GM23338 (cell line): ENCODE results near the gene ARL14. TPM values are rescaled to one million over a fixed set of nuclear protein-coding genes. Genes with fewer than 3 reads are reported as not detected.

ENCODE experiments used
- ATAC-seq: fragments of 200-7000 bp; cut with Tn5 transposase; 3 replicates; pipeline ENCODE4 v1.9.1; 2020
- DNase-seq: peaks from one replicate; pipeline ENCODE4 v3.0.0-alpha.2; 2015; ENCODE audit warnings: low spot score
- H2AFZ ChIP-seq: fragments of 200-600 bp; sonication (generic); 2 replicates; pipeline ENCODE4 v1.8.0; 2016; ENCODE audit warnings: antibody characterized with exemption, mild to moderate bottlenecking, moderate library complexity
- H3F3A ChIP-seq: fragments of 200-600 bp; sonication (generic); replicated peaks from 2 replicates; pipeline ENCODE4 v1.8.0; 2017; ENCODE audit warnings: antibody characterized with exemption, mixed run types, low read depth
- H3K27ac ChIP-seq: fragments of 200-600 bp; sonication (generic); 2 replicates; pipeline ENCODE4 v1.6.1; 2016; ENCODE audit warnings: low read depth
- H3K27me3 ChIP-seq: fragments of 200-600 bp; sonication (generic); 2 replicates; pipeline ENCODE4 v1.8.0; 2016; ENCODE audit warnings: mild to moderate bottlenecking, mixed run types, moderate library complexity; ENCODE audit not compliant: insufficient read depth
- H3K36me3 ChIP-seq: fragments of 200-600 bp; sonication (generic); 2 replicates; pipeline ENCODE4 v1.8.0; 2016; ENCODE audit warnings: mild to moderate bottlenecking; ENCODE audit not compliant: insufficient read depth
- H3K4me1 ChIP-seq: fragments of 200-600 bp; sonication (generic); 2 replicates; pipeline ENCODE4 v1.8.0; 2016; ENCODE audit warnings: mild to moderate bottlenecking, moderate library complexity; ENCODE audit not compliant: insufficient read depth
- H3K4me2 ChIP-seq: fragments of 200-600 bp; sonication (generic); 2 replicates; pipeline ENCODE4 v1.7.1; 2017; ENCODE audit warnings: mixed run types
- H3K4me3 ChIP-seq: fragments of 200-600 bp; sonication (generic); 2 replicates; pipeline ENCODE4 v1.6.1; 2016; ENCODE audit warnings: mixed run types
- H3K79me2 ChIP-seq: fragments of 200-600 bp; sonication (generic); replicated peaks from 2 replicates; pipeline ENCODE4 v1.8.0; 2017; ENCODE audit warnings: mild to moderate bottlenecking; ENCODE audit not compliant: insufficient read depth
- H3K9me2 ChIP-seq: fragments of 200-600 bp; sonication (generic); 2 replicates; pipeline ENCODE4 v1.8.0; 2017; ENCODE audit not compliant: insufficient read depth
- H4K20me1 ChIP-seq: fragments of 200-600 bp; sonication (generic); replicated peaks from 2 replicates; pipeline ENCODE4 v1.8.0; 2017; ENCODE audit warnings: mild to moderate bottlenecking; ENCODE audit not compliant: insufficient read depth
- H3K27ac Mint-ChIP-seq: 2 replicates; pipeline ENCODE4 v1.8.0; 2020; ENCODE audit warnings: inconsistent platforms, mild to moderate bottlenecking, moderate library complexity, mixed read lengths
- H3K27me3 Mint-ChIP-seq: 3 replicates; pipeline ENCODE4 v1.8.0; 2022; ENCODE audit warnings: low read depth, mild to moderate bottlenecking, moderate library complexity, mixed read lengths, inconsistent platforms; ENCODE audit not compliant: insufficient read depth, poor library complexity
- H3K36me3 Mint-ChIP-seq: 3 replicates; pipeline ENCODE4 v1.8.0; 2021; ENCODE audit warnings: low read depth, mild to moderate bottlenecking, inconsistent platforms, moderate library complexity, mixed read lengths
- H3K4me1 Mint-ChIP-seq: 3 replicates; pipeline ENCODE4 v1.8.0; 2020; ENCODE audit warnings: mild to moderate bottlenecking, inconsistent platforms, mixed read lengths
- H3K4me3 Mint-ChIP-seq: 3 replicates; pipeline ENCODE4 v1.8.0; 2021; ENCODE audit warnings: moderate library complexity, mild to moderate bottlenecking, inconsistent platforms, mixed read lengths
- H3K9me3 Mint-ChIP-seq: 3 replicates; pipeline ENCODE4 v1.8.0; 2020; ENCODE audit warnings: moderate library complexity, mild to moderate bottlenecking, inconsistent platforms, mixed read lengths
- CREB1 ChIP-seq: fragments of 250-450 bp; sonication (Bioruptor Pico); IDR thresholded peaks from 2 replicates; pipeline ENCODE4 v1.5.0; 2020; ENCODE audit warnings: low read depth, mild to moderate bottlenecking, moderate library complexity
- EZH2 ChIP-seq: fragments of 200-600 bp; sonication (generic); IDR thresholded peaks from one replicate; pipeline ENCODE4 v1.8.0; 2017; ENCODE audit warnings: antibody characterized with exemption, mild to moderate bottlenecking, low read depth; ENCODE audit not compliant: unreplicated experiment
- EZH2phosphoT487 ChIP-seq: fragments of 200-600 bp; sonication (generic); IDR thresholded peaks from one replicate; pipeline ENCODE4 v1.8.1; 2018; ENCODE audit warnings: antibody characterized with exemption; ENCODE audit not compliant: unreplicated experiment
- JUNB ChIP-seq: IDR thresholded peaks from one replicate; pipeline ENCODE4 v1.6.1; 2016; ENCODE audit warnings: antibody characterized with exemption; ENCODE audit not compliant: unreplicated experiment
- NANOG ChIP-seq: IDR thresholded peaks from 2 replicates; pipeline ENCODE4 v1.6.1; 2016; ENCODE audit warnings: antibody characterized with exemption, borderline replicate concordance
- POLR2AphosphoS5 ChIP-seq: IDR thresholded peaks from 2 replicates; pipeline ENCODE4 v1.6.1; 2016; ENCODE audit warnings: antibody characterized with exemption, low read depth
- STAT1 ChIP-seq: IDR thresholded peaks from one replicate; pipeline ENCODE4 v1.6.1; 2016; ENCODE audit warnings: antibody characterized with exemption; ENCODE audit not compliant: unreplicated experiment
- ZNF331 ChIP-seq: fragments of 250-450 bp; sonication (Bioruptor Pico); IDR thresholded peaks from 2 replicates; pipeline ENCODE4 v1.5.0; 2020; ENCODE audit warnings: low read depth, mild to moderate bottlenecking, moderate library complexity
- polyA plus RNA-seq: library from polyadenylated mRNA; unstranded; fragments of >200 nt; fragmentation: Nextera tagmentation; extraction: Ambion mirVana; gene quantifications from 2 replicates; pipeline ENCODE4 v1.2.1, GENCODE V29; 2016
- total RNA-seq: library from RNA; depleted of rRNA; stranded (reverse); fragments of >200 nt; shearing (Covaris generic); gene quantifications from 2 replicates; pipeline ENCODE4 v1.2.3, GENCODE V29; 2014
- TF ChIP-seq, protein P1 (sequence below): IDR thresholded peaks from one replicate; pipeline ENCODE4 v1.6.1; 2018; ENCODE audit warnings: antibody characterized with exemption; ENCODE audit not compliant: unreplicated experiment

Gene ARL14
- total and polyA plus RNA-seq, 2 experiments from 2014 or later, result not detected

DNA sequence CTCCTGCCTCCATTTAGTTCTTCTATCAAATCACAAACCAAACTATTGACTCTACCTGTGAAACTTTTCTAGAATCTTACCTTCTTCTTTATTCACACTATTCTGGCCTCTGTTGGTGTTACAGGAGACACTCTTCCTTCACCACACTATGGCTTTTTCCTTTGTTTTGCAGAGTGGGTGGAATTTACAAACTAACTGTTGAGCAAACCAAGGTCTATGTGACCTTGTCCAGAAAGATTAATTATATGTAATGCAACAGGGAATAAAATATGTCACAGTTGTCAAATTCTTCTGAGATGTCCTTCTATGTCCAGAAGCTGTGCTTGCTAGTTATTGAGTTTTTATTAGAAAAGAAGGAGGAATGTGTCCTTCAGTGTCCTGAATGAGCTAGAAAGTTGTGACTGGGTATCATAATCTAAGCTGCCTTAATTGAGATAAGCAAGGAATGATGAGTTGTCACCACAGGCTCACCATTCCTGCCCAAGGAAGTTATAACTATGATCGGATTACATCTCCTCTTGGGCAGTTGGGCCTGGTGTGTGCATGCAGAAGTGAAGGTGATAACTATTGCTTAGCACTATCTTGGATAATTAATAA is 21.7 kb downstream of the ARL14 start:
- no peak overlapping the region for H3K4me3 Mint-ChIP-seq
- H3K4me1 ChIP-seq, result no peaks in the 10 kb centered on the region
- H3F3A ChIP-seq, result no peaks in the 10 kb centered on the region
- TF ChIP-seq NANOG (no peak), POLR2AphosphoS5 (no peak), ZNF331 (no peak), STAT1 (no peak), EZH2 (no peak)
- no peak overlapping the region for H3K27ac Mint-ChIP-seq
- H3K27me3 ChIP-seq, result no peaks in the 10 kb centered on the region
- no peaks in the 10 kb centered on the region for H3K79me2 ChIP-seq
- no peak overlapping the region for H3K4me3 ChIP-seq
- ATAC-seq, result no peak
- no peaks in the 10 kb centered on the region for H3K9me3 Mint-ChIP-seq
- no peaks in the 10 kb centered on the region for H3K27me3 Mint-ChIP-seq
- H3K4me1 Mint-ChIP-seq, result peaks cover 4% of the 10 kb centered on the region; the same call in 2 of the 3 replicates
- DNase-seq, result no peak
- H3K27ac ChIP-seq, result no peak overlapping the region
- H4K20me1 ChIP-seq, result no peaks in the 10 kb centered on the region
- no peak overlapping the region for H3K4me2 ChIP-seq
- no peaks in the 10 kb centered on the region for H3K9me2 ChIP-seq
- H3K36me3 Mint-ChIP-seq, result no peaks in the 10 kb centered on the region
- H3K36me3 ChIP-seq, result no peaks in the 10 kb centered on the region
- H2AFZ ChIP-seq, result no peak overlapping the region

DNA sequence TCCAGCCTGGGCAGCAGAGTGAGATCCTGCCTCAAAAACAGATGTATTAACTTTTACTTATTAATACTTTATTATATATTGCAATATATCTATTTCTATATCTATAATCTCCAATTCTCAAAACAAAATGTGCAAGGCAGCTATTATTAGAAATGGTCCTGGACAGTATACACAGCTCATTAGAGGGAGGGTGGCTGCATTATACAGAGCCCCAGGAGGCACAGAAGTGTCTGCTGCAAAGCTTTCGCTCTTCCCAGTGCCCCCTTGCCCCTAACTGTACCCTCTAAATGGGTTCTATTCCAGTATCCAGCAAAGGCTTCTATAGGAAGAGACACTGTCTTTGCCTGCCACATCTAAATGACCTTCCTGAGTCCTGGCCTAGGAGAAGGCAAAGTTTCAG is 24.5 kb downstream of the ARL14 start:
- no peaks in the 10 kb centered on the region for H3K4me1 ChIP-seq
- H3K79me2 ChIP-seq, result no peaks in the 10 kb centered on the region
- H3K27ac ChIP-seq, result no peak overlapping the region
- no peaks in the 10 kb centered on the region for H3K9me2 ChIP-seq
- peaks cover 2% of the 10 kb centered on the region for H3K27me3 Mint-ChIP-seq
- H4K20me1 ChIP-seq, result no peaks in the 10 kb centered on the region
- no peak overlapping the region for H3K4me3 ChIP-seq
- no peaks in the 10 kb centered on the region for H3K27me3 ChIP-seq
- H3K27ac Mint-ChIP-seq, result no peak overlapping the region
- H3F3A ChIP-seq, result no peaks in the 10 kb centered on the region
- H3K4me1 Mint-ChIP-seq, result peaks cover 4% of the 10 kb centered on the region; the same call in 2 of the 3 replicates
- H2AFZ ChIP-seq, result no peak overlapping the region
- H3K4me2 ChIP-seq, result no peak overlapping the region
- DNase-seq (no peak), ATAC-seq (no peak)
- H3K36me3 ChIP-seq, result no peaks in the 10 kb centered on the region
- H3K36me3 Mint-ChIP-seq, result no peaks in the 10 kb centered on the region
- TF ChIP-seq EZH2, result no peak
- no peak for TF ChIP-seq POLR2AphosphoS5
- TF ChIP-seq JUNB, result no peak
- TF ChIP-seq EZH2phosphoT487, result no peak
- no peak for TF ChIP-seq CREB1
- TF ChIP-seq, protein P1, sequence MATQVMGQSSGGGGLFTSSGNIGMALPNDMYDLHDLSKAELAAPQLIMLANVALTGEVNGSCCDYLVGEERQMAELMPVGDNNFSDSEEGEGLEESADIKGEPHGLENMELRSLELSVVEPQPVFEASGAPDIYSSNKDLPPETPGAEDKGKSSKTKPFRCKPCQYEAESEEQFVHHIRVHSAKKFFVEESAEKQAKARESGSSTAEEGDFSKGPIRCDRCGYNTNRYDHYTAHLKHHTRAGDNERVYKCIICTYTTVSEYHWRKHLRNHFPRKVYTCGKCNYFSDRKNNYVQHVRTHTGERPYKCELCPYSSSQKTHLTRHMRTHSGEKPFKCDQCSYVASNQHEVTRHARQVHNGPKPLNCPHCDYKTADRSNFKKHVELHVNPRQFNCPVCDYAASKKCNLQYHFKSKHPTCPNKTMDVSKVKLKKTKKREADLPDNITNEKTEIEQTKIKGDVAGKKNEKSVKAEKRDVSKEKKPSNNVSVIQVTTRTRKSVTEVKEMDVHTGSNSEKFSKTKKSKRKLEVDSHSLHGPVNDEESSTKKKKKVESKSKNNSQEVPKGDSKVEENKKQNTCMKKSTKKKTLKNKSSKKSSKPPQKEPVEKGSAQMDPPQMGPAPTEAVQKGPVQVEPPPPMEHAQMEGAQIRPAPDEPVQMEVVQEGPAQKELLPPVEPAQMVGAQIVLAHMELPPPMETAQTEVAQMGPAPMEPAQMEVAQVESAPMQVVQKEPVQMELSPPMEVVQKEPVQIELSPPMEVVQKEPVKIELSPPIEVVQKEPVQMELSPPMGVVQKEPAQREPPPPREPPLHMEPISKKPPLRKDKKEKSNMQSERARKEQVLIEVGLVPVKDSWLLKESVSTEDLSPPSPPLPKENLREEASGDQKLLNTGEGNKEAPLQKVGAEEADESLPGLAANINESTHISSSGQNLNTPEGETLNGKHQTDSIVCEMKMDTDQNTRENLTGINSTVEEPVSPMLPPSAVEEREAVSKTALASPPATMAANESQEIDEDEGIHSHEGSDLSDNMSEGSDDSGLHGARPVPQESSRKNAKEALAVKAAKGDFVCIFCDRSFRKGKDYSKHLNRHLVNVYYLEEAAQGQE, result no peak
- no peak for TF ChIP-seq ZNF331
- TF ChIP-seq STAT1, result no peak
- H3K4me3 Mint-ChIP-seq, result no peak overlapping the region
- H3K9me3 Mint-ChIP-seq, result no peaks in the 10 kb centered on the region
